Uterus (tissue), 2 donors: Measurements from ENCODE around the gene NOX3.

Source experiments
- CTCF ChIP-seq, 4 experiments: fragments of 200-600 bp in 2 of 4; fragments of 450-650 bp in 2 of 4; sonication (generic) in 2 of 4; IDR thresholded peaks; one replicate each; pipeline ENCODE4 v1.5.1; 2016 to 2019; ENCODE audit warnings: antibody characterized with exemption in 4 of 4, mild to moderate bottlenecking in 2 of 4, moderate library complexity in 1 of 4
- POLR2A ChIP-seq, 2 donors: fragments of 450-650 bp; IDR thresholded peaks; one replicate each; pipeline ENCODE4 v1.6.1; 2016; ENCODE audit warnings: antibody characterized with exemption in 2 of 2, mild to moderate bottlenecking in 1 of 2, moderate library complexity in 1 of 2

- TF ChIP-seq CTCF (IDR thresholded peaks at IDR 0.05) (no peak), POLR2A (IDR thresholded peaks at IDR 0.05) (no peak)
These were observed 20.7 kb downstream of the NOX3 start for GRCh38 chr6:155434829-155435423.
